Neural cell (in vitro differentiated cells): Measurements from ENCODE around the gene ANKRD60.

Experiments
- EP300 ChIP-seq: fragments of 450-650 bp; conservative IDR thresholded peaks from 2 replicates; pipeline ENCODE4 v1.6.1; 2014; ENCODE audit warnings: antibody characterized with exemption, mild to moderate bottlenecking, moderate library complexity; ENCODE audit not compliant: poor library complexity, severe bottlenecking
- POLR2AphosphoS5 ChIP-seq: IDR thresholded peaks from 2 replicates; pipeline ENCODE4 v1.6.1; 2012
- RAD21 ChIP-seq: fragments of 450-650 bp; conservative IDR thresholded peaks from 2 replicates; pipeline ENCODE4 v1.6.1; 2014; ENCODE audit warnings: antibody characterized with exemption, mild to moderate bottlenecking, moderate library complexity
- TAF1 ChIP-seq: IDR thresholded peaks from 2 replicates; pipeline ENCODE4 v1.6.1; 2012; ENCODE audit warnings: low read depth
- TF ChIP-seq, protein P1 (sequence below): fragments of 450-650 bp; IDR thresholded peaks from 2 replicates; pipeline ENCODE4 v1.5.1; 2014; ENCODE audit warnings: antibody characterized with exemption, mild to moderate bottlenecking, moderate library complexity; ENCODE audit not compliant: poor library complexity, severe bottlenecking

DNA sequence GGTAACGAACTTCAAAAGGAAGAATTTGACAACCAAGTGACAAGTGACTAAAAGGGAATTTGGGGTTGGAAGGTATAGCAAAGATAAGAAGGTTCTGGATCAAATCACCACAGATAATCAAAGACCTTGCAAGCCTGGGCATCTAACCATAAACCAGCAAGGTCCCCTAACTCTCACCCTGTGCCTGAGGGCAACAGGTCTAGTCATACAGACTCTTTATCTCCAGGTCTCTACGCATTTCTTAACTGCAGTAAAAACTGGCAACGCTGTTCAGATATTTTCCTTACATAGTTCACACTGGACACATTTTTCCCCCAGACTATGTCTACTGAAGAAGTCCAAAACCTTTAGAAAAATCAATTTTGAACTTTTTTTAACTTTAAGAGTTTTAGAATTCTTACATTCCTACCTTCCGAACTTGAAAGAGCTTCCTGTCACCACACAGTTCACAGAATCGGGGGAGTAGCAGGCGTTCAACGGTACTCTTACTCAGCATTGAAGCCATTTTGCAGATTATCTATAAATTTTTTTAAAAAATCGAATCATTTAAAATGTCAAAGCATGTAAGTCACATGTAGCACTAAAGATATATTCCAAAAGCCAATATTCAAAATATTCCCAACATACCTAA, 23.0 kb upstream of the ANKRD60 start:
- TF ChIP-seq, protein P1, sequence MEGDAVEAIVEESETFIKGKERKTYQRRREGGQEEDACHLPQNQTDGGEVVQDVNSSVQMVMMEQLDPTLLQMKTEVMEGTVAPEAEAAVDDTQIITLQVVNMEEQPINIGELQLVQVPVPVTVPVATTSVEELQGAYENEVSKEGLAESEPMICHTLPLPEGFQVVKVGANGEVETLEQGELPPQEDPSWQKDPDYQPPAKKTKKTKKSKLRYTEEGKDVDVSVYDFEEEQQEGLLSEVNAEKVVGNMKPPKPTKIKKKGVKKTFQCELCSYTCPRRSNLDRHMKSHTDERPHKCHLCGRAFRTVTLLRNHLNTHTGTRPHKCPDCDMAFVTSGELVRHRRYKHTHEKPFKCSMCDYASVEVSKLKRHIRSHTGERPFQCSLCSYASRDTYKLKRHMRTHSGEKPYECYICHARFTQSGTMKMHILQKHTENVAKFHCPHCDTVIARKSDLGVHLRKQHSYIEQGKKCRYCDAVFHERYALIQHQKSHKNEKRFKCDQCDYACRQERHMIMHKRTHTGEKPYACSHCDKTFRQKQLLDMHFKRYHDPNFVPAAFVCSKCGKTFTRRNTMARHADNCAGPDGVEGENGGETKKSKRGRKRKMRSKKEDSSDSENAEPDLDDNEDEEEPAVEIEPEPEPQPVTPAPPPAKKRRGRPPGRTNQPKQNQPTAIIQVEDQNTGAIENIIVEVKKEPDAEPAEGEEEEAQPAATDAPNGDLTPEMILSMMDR, result no peak
- TF ChIP-seq RAD21, result no peak
- no peak for TF ChIP-seq EP300
- no peak for TF ChIP-seq POLR2AphosphoS5
- TF ChIP-seq TAF1, result no peak
